HUES64 (cell line): ENCODE data around the gene ADRM1.
A peak's percentile ranks its signal among the peaks of the same experiment; 100 is the strongest.

Source experiments
- H3K27ac ChIP-seq: 2 replicates; pipeline ENCODE4 v1.7.0; 2013; ENCODE audit warnings: low read depth, low read length, inconsistent platforms
- H3K27me3 ChIP-seq: 2 replicates; pipeline ENCODE4 v1.6.1; 2013; ENCODE audit warnings: mild to moderate bottlenecking, low read length; ENCODE audit not compliant: insufficient read depth
- H3K36me3 ChIP-seq: 2 replicates; pipeline ENCODE4 v1.6.1; 2013; ENCODE audit warnings: mild to moderate bottlenecking, low read length; ENCODE audit not compliant: insufficient read depth
- H3K4me1 ChIP-seq: 2 replicates; pipeline ENCODE4 v1.6.1; 2013; ENCODE audit warnings: mild to moderate bottlenecking, low read length, moderate library complexity; ENCODE audit not compliant: insufficient read depth
- H3K4me3 ChIP-seq: 2 replicates; pipeline ENCODE4 v1.5.1; 2013; ENCODE audit warnings: mild to moderate bottlenecking, low read length, moderate library complexity
- H3K9ac ChIP-seq: 2 replicates; pipeline ENCODE4 v1.6.1; 2013; ENCODE audit warnings: mild to moderate bottlenecking, low read depth, low read length
- H3K9me3 ChIP-seq: 2 replicates; pipeline ENCODE4 v1.6.1; 2013; ENCODE audit warnings: low read depth, low read length; ENCODE audit not compliant: insufficient read depth
- WGBS: fragments of 150-250, 120-280 bp; methylation state at CpG from one replicate; pipeline ENCODE4 v1.1.7; 2013; ENCODE audit warnings: missing lambda C conversion rate; 5-methylcytosine and 5-hydroxymethylcytosine counted together

Gene ADRM1

DNA sequence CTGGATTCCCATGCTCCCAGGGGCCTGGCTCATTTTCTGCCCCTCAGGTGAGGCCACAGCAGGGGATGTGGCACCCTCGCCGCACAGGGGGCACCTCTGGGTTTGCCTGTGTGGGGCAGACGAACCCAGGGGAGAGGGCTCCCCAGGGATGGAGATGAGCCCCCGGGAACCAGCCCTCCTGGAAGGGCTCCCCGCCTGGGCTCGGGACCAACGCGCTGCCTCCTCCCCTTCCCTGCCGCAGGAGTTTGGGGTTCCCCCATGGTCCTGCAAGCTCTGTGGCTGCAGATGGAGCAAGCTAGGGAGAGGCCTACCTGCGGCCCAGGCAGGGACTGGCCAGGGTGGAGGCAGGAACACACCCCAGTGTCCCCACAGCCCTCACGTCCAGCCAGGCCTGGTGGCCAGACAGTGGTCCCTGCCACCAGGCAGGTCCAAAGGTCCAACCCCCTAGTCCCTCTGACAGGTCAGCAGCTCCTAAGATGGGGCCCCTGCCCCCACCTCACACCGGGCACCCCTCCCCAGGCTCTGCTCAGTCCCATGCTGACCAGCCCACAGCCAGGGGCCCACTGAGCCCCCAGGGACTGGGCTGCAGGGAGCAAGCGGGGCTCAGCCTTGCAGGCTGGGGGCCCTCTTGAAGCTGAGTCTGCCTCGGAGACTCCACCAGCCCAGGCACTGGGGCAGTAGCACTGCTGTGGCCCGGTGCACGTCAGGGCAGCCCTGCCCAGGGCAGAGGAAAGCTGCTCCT, 50.7 kb downstream of the ADRM1 start:
- Histone ChIP-seq H3K27ac (no peak overlapping the region; the same call in 1 of the 2 replicates), H3K36me3 (peaks cover 49% of the 10 kb centered on the region), H3K4me1 (peaks cover 27% of the 10 kb centered on the region), H3K9ac (no peak overlapping the region; the same call in 1 of the 2 replicates), H3K9me3 (peaks cover 4% of the 10 kb centered on the region; the same call in 1 of the 2 replicates), H3K4me3 (no peak overlapping the region), H3K27me3 (no peaks in the 10 kb centered on the region)
- 91% methylated on average over 16 of the region's 16 CpGs for WGBS

DNA sequence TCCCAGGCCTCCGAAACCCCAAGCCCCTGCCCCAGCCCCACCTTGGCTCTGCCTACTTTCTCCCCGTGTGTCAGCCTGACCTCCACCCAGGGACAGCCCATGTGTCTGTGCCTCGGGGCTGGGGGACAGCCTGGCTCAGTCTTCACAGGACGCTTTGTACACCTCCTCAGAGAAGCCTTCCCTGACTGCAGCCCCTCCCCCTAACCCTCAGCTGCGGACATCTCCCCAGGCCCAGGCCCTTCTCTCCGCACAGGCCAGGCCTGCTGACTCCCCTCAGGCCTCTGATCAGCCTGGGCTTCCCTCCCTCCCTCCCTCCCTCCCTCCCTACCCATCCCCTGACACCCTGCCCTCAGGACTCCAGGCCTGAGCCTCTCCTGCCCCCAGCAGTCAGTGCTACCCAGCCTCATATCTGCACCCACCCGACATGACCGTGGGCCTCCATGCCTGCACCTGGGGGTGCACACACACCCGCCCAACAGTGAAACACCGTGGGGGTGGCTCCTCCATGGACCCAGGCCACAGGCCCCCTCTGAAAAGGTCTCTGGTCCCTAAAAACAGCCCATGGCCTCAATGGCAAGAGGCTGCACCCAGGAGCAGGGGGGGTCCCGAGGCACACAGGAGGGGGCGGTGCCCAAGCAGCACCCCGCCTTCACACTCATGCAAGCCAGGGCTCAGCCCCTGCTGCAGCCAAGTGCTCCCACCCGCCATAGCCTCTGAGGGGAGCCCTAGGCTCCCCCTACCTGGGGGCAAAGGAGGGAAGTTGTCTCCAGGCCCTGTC, 51.4 kb downstream of the ADRM1 start:
- peak overlapping the region; percentile 20; the same call in 1 of the 2 replicates for H3K9ac ChIP-seq

DNA sequence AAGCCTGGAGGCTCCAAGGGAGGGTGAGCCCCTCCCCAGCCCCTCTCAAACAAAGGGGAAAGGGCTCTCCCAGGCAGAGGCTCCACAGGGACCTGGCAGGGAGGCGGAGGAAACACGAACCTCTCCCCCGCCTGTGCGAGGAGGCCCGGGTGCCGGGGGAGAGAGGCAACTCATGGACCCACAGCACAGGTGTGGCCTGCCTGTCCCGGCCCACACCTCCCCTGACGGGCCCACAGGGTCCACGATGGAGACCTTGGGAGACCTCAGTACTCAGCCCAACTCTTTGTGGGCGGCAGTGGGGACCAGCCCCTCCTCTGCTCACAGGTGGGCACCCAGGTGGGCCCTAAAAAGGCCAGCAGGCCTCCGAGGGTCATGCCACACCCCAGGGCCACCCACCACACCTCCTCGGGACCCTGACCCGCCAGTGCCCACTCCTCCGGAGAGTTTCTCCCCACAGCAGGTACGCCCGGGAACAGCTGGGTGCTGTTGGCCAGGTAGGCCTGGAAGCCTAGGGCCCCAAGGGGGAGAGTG, 52.1 kb downstream of the ADRM1 start:
- Histone ChIP-seq H3K4me1 (peaks cover 27% of the 10 kb centered on the region), H3K27ac (peak overlapping the region; percentile 65)
- 63% methylated on average over 16 of the region's 16 CpGs for WGBS

More for the DNA sequence above, 51.4 kb downstream of the ADRM1 start:
- H3K27ac ChIP-seq, result peak overlapping the region; percentile 65
- H3K4me3 ChIP-seq, result no peak overlapping the region
- H3K36me3 ChIP-seq, result peaks cover 44% of the 10 kb centered on the region
- H3K4me1 ChIP-seq, result peaks cover 27% of the 10 kb centered on the region
- WGBS, result 74% methylated on average over 14 of the region's 14 CpGs
- no peaks in the 10 kb centered on the region for H3K9me3 ChIP-seq
- no peaks in the 10 kb centered on the region for H3K27me3 ChIP-seq

DNA sequence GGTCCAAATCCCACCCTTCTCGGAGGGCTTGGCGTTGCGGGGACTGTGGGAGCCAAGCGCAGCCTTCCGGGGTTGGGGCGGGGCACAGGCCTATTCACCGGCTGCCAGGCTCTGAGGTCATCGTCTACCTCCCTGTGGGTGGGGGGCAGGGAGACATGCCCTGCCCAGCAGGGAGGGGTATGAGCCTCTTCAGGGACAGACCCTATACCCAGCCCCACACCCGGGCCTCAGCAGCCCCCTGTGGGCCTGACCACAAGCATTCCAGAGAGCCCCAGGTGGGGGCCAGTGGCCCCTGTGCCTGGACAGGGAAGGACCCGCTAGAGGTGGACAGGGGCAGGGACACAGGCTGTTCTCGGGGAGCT, 52.7 kb downstream of the ADRM1 start:
- Histone ChIP-seq H3K27ac (peak overlapping the region; percentile 65), H3K4me3 (no peak overlapping the region), H3K36me3 (peaks cover 36% of the 10 kb centered on the region), H3K27me3 (no peaks in the 10 kb centered on the region), H3K4me1 (peaks cover 27% of the 10 kb centered on the region), H3K9ac (peak overlapping the region; percentile 38; the same call in 1 of the 2 replicates), H3K9me3 (no peaks in the 10 kb centered on the region)
- 41% methylated on average over 11 of the region's 11 CpGs for WGBS

More for the DNA sequence above, 52.1 kb downstream of the ADRM1 start:
- Histone ChIP-seq H3K9me3 (no peaks in the 10 kb centered on the region), H3K36me3 (peaks cover 42% of the 10 kb centered on the region), H3K4me3 (no peak overlapping the region), H3K27me3 (no peaks in the 10 kb centered on the region), H3K9ac (peak overlapping the region; percentile 38; the same call in 1 of the 2 replicates)

DNA sequence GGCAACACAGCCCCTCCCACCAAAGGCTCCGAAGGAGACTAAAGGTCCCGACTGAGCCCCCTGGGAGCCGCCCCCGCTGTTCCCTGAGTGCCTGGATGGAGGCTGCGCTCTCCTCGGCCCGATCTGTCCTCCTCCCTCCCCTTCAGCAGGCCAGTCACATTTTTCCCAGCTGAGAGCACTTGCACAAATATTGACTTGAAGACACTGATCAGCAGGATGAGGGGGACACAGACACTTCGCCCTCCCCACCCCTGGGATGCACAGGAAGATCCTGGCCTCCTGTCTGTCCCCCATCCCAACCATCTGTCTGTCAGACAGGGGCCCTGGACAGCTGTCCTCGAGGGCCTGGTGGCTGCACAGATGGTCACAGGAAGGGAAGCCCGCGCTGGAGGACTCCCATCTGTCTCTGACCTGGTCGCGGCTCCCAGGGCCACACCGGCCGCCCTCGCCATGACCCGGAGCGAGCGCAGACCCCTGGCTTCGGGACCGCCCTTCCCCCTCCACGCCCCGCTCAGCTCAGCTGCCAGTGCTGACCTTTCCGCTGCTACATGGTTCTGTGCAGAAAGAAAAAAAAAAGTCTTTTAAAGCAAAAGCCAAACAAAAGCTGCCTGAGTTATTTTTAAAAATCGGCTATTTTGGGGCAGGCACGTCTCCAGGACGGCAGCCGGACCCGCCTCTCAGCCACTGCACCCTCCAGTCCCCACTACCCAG, 53.2 kb downstream of the ADRM1 start:
- 58% methylated on average over 29 of the region's 29 CpGs for WGBS
- Histone ChIP-seq H3K36me3 (peaks cover 36% of the 10 kb centered on the region), H3K4me3 (no peak overlapping the region), H3K4me1 (peaks cover 32% of the 10 kb centered on the region), H3K27ac (peak overlapping the region; percentile 65), H3K9ac (peak overlapping the region; percentile 38; the same call in 1 of the 2 replicates), H3K9me3 (no peaks in the 10 kb centered on the region), H3K27me3 (no peaks in the 10 kb centered on the region)

DNA sequence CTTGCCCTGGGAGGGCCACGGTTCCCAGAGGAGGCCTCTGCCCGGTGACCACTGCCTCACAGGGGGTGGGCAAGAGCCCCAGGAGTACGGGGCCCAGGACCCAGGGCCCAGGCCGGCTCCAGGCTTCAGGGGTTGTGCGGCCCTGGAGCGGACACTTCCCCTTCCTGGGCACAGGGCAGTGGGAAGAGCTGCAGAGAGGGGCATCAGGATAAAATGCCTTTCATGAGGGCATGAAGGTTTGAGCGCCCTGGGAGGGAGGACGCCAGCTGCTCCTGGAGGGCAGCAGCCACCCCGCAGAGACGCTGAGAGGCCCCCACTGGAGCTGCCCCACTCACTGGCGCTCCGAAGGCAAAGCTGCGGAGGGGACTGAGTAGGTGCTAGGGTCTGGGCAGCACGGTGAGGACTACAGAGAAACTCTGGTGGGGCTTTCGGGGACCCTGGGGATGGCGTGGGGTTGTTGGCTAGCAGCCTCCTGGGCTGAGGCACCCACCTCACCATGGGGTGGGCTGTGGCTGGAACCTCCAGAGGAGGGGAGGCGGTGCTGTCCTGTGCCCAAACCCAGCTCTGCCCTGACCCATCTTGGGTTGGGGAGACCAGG, 53.9 kb downstream of the ADRM1 start:
- Histone ChIP-seq H3K9me3 (no peaks in the 10 kb centered on the region), H3K27ac (peak overlapping the region; percentile 65), H3K36me3 (peaks cover 31% of the 10 kb centered on the region), H3K27me3 (no peaks in the 10 kb centered on the region), H3K4me3 (no peak overlapping the region), H3K4me1 (peaks cover 38% of the 10 kb centered on the region), H3K9ac (peak overlapping the region; percentile 33; the same call in 1 of the 2 replicates)
- WGBS, result 84% methylated on average over 17 of the region's 17 CpGs

DNA sequence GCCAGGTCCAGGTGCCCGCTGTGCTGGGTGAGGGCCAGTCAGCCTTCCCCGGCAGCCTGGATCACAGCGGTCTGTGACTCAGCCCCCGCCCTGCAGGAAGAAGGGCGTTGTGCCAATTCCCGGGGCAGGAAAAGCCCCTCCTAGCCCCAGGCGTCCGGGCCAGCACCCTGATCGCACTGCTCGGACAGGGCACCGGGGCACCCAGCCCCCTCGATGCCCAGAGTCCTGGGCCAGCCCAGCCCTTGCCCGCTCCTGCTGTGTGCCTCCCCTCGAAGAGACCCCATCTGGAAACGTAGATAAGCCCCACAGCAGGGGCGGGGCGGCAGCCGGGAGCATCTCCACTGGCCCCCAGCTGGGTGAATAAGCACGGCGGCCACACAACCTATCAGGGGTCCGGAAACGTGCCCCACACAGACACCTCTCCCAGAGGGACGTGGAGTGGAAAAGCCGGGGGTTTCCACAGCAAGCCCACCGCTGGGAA, 54.4 kb downstream of the ADRM1 start:
- Histone ChIP-seq H3K9ac (0 out of 2 replicates have a peak overlapping the region, but pooled peaks have one; percentile 33), H3K9me3 (no peaks in the 10 kb centered on the region), H3K27me3 (no peaks in the 10 kb centered on the region), H3K36me3 (peaks cover 29% of the 10 kb centered on the region), H3K4me1 (peaks cover 42% of the 10 kb centered on the region), H3K27ac (peak overlapping the region; percentile 65; the same call in 1 of the 2 replicates), H3K4me3 (no peak overlapping the region)
- 84% methylated on average over 25 of the region's 25 CpGs for WGBS

DNA sequence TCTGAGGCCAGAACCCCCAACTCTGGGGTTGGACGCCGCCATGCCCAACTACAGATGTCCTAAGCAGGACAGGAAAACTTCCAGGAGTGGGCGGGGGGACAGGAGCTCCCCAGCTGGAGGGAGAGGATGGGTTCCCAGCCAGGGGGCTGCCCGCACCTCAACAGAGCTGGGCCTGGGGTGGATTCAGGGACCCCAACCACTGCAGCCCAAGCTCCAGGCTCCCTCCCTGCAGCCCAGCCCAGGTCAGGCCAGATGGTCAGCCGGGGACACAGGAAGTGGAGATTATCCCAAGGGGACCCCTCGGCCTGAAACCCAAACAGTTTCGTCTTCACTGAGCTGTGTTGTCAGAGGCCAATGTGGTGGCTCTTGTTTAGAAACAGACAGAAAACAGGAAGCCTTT, 54.9 kb downstream of the ADRM1 start:
- peaks cover 45% of the 10 kb centered on the region for H3K4me1 ChIP-seq
- H3K9ac ChIP-seq, result 0 out of 2 replicates have a peak overlapping the region, but pooled peaks have one; percentile 8
- H3K36me3 ChIP-seq, result peaks cover 27% of the 10 kb centered on the region
- 82% methylated on average over 7 of the region's 7 CpGs for WGBS
- no peaks in the 10 kb centered on the region for H3K9me3 ChIP-seq
- H3K27ac ChIP-seq, result peak overlapping the region; percentile 30; the same call in 1 of the 2 replicates
- H3K4me3 ChIP-seq, result no peak overlapping the region
- H3K27me3 ChIP-seq, result no peaks in the 10 kb centered on the region
